Stimulated activated CD8-positive, alpha-beta memory T cell treated with anti-CD3 and anti-CD28 coated beads, Interleukin-2, amount 100 ng/mL, for 48 hours (primary cell): ENCODE results near the gene LCN9.
"Not testable (repeated sequence)": the region's sequence is repeated elsewhere in the genome, so short reads cannot be mapped to it uniquely, and the experiment has no call there.

Source experiments
- DNase-seq, 2 donors: peaks; one replicate each; pipeline ENCODE4 v3.0.0-alpha.2; 2020; ENCODE audit warnings: low read depth in 2 of 2

Gene LCN9, protein sequence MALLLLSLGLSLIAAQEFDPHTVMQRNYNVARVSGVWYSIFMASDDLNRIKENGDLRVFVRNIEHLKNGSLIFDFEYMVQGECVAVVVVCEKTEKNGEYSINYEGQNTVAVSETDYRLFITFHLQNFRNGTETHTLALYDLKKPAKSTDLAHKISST

GRCh38 chr9:135662758-135663450 lies at the start of gene LCN9:
TSS of gene LCN9 (plus strand) at chr9:135663309. CDS start at chr9:135663322, 13 bp downstream.
- no peak for DNase-seq

- no peak for DNase-seq
These were observed 48.9 kb upstream of the LCN9 start for GRCh38 chr9:135613946-135614805.

- no peak for DNase-seq
These were observed 48.1 kb upstream of the LCN9 start for GRCh38 chr9:135614821-135615665.

DNA sequence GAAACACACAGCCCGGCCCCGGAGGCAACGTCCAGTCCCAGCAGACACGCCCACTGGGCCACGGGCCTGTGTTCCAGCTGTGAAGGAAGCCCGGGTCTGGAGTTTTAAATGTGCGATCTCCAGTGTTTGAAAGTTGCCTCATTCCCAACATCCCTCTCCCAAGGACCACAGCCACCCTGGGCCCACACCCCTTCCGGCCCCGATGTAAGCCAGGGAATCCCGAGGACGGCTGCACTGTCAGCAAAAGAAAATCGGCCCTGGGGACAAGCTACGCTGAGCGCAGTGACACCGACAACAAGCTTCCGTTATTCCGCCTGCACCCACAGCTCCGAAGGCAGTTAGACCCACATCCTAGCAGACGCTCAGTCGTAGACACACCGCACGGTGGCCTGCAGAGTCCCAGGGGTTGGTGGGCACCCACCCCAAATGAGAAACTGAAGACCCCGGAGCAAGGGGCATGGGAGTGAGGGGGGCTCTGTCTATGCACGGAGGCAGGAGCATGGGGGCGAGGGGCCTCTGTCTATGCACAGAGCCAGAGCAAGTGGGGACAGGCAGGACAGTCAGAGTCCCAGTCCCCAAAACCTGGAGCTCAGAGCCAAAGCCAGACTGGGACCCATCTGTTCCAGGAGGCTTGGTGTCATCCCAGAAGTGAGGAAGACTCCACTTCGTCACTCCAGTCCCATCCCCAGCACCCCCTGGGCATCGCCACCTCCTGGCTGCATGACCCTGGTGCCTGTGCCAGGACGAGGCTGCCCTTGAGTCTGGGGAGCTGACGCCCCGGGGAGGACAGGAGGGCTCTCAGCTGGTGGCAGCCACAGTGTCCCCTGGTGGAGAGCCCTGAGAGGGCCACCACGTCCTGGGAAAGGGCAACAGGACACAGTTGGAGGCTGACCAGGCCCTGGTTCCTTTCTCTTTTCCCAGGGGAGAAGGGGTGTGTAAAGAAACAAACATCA lies 47.2 kb upstream of the LCN9 start:
- DNase-seq, result no peak

DNA sequence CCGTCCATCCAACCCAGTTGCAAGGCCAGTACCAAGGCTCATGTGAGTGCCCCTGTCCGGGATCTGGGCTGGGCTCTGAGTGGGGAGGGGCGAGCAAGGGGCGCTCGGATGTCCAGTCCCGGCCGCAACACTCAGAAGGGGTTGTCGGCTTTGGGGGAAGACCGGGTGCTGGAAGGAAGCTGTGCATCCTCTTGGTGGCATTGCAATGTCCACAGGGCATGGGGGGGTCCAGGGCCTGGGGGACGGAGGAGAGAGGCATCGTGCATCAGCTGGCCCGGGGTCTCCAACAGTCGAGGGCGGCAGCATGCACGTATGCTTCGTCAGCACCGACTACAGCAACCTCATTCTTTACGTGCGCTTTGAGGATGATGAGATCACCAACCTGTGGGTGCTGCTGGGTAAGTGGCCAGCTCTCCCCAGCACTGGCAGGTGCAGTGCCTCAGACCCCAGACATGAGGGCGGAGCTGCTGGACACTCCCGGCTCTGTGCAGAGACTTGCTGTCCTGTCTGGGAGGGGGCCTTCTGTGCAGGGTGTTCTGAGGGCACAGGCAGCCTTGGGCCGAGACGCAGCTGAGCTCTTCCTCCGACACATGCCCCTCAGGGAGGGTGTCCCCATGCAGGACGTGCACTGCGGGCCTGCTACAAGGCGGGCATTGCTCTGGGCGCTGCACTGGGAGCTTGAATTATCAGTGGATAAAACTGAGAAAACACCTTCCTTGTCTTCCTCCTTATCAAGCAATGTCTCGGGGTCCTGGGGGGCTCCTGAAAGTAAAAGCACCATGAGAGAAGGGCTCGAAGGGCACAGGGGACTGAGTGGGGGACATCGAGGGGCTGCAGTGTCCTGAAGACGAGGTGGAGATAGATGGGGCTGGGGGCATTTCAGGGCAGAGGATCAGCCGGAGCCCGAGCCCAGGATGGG lies 46.2 kb upstream of the LCN9 start:
- DNase-seq, result no peak

DNA sequence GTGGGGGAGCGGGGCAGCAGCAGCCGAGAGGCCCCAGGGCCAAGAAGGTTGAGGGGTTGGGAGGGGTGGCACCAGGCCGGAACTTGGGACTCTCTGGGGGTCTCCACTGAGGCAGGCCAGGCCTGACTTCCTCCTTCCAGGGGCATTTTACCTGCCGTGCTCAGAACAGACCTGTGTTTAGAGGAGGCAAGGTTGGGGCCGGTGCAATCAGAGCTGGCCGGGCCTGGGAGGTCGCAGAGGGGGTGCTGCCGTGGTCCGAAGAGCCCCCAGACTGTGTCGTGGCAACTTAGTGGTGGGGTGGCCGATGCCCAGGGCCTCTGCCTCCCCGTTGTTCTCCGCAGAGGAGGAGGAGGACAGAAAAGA lies 45.6 kb upstream of the LCN9 start:
- no peak for DNase-seq

DNA sequence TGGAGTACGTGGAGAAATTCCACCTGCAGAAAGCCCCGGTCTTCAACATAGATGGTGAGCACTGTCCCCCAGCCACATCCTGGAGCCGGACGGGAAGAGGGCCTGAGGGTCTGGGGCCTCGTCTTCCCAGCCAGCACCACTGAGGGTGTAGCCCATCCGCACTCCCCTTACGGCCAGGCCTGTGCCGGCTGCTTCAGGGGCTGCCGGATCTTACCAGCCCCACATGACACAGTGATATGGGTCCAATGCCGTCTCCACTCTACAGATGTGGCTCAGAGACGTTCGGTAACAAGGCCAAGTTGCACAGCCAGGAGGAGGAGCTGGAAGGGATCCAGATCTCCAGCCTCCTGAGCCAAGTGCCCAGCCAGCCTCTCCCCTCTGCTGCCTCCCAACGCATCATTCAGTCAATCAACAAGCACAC lies 45.1 kb upstream of the LCN9 start:
- no peak for DNase-seq

DNA sequence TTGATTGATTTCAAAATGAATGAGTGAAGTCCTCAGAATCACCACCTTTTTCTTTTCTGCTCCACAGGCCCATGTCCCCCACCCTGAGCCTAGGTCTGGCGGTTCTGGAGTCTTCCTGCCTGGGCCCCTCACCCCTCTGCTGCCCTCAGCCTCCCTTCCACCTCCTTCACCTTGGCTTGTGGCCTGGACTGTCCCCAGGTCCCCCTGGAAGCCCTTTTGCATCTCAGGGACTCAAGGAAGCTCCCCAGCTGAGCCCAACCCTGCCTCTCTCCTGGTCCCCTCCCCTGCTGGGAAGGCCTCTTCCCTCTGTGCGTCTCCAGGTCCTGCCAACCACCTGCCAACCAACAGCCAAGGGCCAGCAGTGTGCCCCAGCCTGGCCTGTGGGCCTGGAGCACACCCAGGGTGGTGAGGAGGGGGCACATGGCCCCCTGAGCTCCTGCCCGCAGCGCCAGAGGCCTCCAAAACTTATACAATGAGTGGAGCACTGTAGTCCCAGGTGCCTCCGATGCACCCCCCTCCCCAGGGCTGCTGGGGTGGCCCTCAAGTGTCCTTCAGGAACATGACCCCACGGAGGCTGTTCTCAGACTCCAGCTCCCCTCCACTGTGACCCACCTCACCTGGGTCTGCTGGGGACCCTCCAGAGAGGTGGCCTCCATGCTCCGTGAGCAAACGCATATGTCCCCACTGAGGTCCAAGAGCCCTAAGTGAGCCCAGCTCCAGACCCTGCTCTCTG lies 44.1 kb upstream of the LCN9 start:
- no peak for DNase-seq

DNA sequence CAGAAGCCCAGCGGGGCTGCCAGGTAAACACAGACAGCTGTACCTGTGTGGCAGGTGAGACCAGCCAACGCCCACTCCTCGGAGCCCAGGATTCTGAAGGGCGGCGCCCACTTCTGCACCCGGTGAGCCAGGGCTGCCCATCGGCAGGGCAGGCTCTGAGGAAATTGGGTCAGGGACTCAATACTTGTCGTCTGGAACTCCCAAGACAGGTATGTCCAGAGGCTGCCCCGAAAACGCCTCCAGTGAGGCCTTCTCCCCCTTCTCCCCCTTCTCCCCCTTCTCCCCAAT lies 43.6 kb upstream of the LCN9 start:
- DNase-seq, result no peak

GRCh38 chr9:135620558-135620957 lies 42.6 kb upstream of the LCN9 start:
- no peak for DNase-seq

DNA sequence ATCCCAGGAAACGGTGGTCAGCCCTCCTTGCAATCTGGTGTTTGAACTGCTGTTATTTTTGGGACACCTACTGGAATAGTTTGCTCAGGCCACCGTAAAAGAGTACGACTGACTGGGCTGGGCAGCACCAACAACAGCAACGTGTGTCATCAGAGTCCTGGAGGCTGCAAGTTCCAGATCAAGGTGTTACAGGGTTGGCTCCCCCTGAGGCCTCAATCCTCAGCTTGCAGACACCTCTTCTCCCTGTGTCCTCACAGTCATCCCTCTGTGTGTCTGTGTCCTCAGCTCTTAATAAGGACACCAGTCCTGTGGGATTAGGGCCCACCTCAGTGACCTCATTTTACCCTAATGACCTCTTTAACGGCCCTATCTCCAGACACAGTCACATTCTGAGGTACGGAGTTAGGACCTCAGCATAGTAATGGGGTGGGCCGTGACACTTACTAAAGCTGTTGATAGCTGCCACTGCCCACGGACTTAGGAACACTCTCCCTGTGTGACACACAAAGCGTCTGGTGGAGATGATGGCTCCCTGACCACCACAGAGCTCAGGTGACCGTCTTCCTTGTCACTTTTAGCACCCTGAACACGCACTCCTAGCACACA lies 40.6 kb upstream of the LCN9 start:
- no peak for DNase-seq

GRCh38 chr9:135624282-135624681 lies 38.8 kb upstream of the LCN9 start:
- no peak for DNase-seq

GRCh38 chr9:135632841-135633240 lies 30.3 kb upstream of the LCN9 start:
- no peak for DNase-seq

DNA sequence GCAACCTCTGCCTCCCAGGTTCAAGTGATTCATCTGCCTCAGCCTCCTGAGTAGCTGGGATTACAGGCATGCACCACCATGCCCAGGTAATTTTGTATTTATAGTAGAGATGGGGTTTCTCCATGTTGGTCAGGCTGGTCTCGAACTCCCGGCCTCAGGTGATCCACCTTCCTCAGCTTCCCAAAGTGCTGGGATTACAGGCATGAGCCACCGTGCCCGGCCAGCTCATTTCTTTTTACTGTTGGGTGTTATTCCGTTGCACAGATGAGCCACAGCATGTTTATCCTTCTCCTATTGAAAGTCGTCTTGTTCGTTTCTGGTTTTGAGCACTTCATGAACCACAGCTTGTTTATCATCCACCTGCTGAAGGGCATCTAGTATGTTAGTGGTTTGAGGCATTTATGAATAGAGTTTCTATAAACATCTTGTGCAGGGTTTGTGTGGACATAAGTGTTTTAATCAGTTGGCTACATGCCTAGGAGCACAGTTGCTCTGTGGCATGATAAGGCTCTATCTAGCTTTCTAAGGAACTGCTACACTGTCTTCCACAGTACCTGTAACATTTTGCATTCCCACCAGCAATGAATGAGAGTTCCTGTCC lies 26.1 kb upstream of the LCN9 start:
- not testable (repeated sequence) for DNase-seq

DNA sequence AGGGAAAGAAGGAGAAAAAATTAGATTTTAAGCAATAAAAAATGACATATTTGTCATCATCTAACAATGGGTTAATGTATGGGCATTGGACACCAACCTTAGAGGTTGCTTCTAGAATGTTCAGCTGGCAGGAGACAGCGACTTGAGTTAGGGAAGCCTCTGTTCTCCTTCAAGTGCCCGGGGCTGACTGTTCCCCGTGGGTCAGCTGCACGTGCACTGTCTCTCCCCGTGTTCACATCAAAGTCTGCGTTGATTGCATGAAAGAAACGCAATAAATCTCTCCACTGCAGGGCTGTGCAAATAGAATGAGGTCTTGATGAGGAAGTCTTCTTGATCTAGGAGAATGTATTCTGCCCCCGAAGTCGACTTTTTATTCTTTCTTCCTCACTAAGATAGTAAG lies 23.9 kb upstream of the LCN9 start, which contains the start of gene GLT6D1:
GLT6D1 (minus strand) TSS at position 345 of the 400 bp plus-strand sequence. CDS start 353 bp downstream, outside the sequence.
- no peak for DNase-seq

DNA sequence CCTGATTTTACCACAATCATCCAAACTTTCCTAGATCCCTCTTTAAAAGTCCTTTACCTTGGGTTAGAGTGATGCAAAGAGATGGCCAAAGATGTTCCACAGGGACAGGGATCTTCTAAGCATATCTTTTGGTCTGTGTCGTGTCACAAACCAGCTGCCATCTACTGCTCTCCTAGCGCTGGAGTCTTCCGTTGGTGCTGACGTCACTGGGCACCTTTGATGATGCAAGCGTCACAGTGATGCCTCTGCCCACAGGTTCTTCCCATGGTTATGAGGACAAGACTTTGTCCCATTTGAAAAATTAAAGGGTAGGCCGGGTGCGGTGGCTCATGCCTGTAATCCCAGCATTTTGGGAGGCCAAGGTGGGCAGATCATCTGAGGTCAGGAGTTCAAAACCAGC lies 22.1 kb upstream of the LCN9 start:
- no peak for DNase-seq

DNA sequence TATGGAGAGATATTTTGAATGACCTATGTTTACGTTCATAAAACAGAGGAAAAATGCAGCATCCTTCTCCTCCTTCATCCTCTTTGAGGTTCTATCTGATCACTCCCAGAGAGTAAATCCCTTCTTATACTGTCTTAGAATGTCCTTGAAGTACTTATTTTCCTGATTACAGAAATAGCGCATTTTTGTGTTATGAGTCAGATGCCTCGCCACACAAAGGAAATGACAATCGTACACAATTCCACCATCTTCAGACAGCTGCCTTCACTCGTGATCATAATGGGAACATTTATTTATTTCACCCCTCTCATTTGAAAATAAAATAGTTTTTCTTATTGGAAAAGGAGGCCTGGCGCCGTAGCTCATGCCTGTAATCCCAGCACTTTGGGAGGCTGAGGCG lies 21.4 kb upstream of the LCN9 start:
- no peak for DNase-seq

GRCh38 chr9:135644631-135645218 lies 18.4 kb upstream of the LCN9 start:
- no peak for DNase-seq
